Type B pancreatic cell (in vitro differentiated cells): ENCODE results near the gene NRIP3. TPM values are rescaled to one million over a fixed set of nuclear protein-coding genes. Genes with fewer than 3 reads are reported as not detected.

ENCODE experiments used
- DNase-seq: peaks from one replicate; pipeline ENCODE4 v3.0.0; 2021; ENCODE audit warnings: mixed read lengths; ENCODE audit not compliant: unreplicated experiment; ENCODE audit errors: extremely low spot score
- H3K27ac Mint-ChIP-seq: 2 replicates; pipeline ENCODE4 v1.8.0; 2021; ENCODE audit warnings: mild to moderate bottlenecking, mixed read lengths
- H3K27me3 Mint-ChIP-seq: 2 replicates; pipeline ENCODE4 v1.8.0; 2021; ENCODE audit warnings: mixed read lengths
- H3K36me3 Mint-ChIP-seq: 2 replicates; pipeline ENCODE4 v1.8.0; 2021; ENCODE audit warnings: mixed read lengths
- H3K4me1 Mint-ChIP-seq: one replicate; pipeline ENCODE4 v1.8.0; 2021; ENCODE audit warnings: mixed read lengths; ENCODE audit not compliant: unreplicated experiment
- H3K4me3 Mint-ChIP-seq: 2 replicates; pipeline ENCODE4 v1.8.0; 2021; ENCODE audit warnings: mild to moderate bottlenecking, mixed read lengths
- H3K9me3 Mint-ChIP-seq: 2 replicates; pipeline ENCODE4 v1.8.0; 2021; ENCODE audit warnings: mixed read lengths
- long read RNA-seq: library from polyadenylated mRNA; unstranded; transcript quantifications from one replicate; pipeline ENCODE4 v2.0.0, GENCODE V29; 2020
- total RNA-seq: library from RNA; stranded (reverse); gene quantifications from 2 replicates; pipeline ENCODE4 v1.2.1, GENCODE V29; 2021; ENCODE audit warnings: low replicate concordance
- TF ChIP-seq, protein P1 (sequence below): fragments of 200-600 bp; sonication (generic); conservative IDR thresholded peaks from 2 replicates; pipeline ENCODE4 v1.5.0; 2021; ENCODE audit warnings: antibody characterized with exemption, mild to moderate bottlenecking

The NRIP3 gene
- total RNA-seq: 0.92 and 1.1 TPM in 2 replicates
- long read RNA-seq, partial matches to known transcripts: 0 of 3 reads
- long read RNA-seq, other reads (novel, unspliced or antisense): 1 of 3 reads

DNA sequence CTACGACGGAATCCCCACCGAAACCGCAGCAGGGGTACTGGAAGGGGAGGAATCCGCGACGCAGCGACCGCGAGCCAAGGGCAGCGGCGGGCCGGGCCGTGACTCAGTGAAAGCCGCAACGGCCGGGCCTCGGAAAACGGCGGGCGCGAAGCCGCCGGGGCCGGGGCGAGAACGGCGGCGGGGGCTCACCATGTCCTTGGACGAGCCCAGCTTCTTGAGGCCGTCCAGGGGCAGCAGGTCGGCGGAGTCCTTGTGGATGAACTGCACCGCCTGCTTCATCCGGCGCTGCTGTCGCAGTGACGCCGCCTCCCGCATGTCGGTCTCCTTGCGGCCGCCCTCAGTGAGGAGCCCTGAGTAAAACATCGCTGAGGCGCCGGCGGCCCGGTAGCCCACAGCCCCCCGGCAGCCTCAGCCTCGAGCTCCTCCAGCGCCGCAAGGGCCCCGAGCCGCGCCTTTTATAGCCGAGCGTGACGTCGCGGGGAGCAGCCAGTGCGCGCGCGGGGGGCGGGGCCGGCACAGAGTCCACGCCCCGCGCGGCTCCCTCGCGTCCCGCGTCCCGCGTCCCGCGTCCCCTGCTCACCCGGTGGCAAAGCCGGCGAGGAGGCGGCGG, at the start of gene NRIP3:
Gene NRIP3 (minus strand): TSS at position 429 of the 610 bp plus-strand sequence. CDS start 66 bp downstream, at position 363.
- H3K27me3 Mint-ChIP-seq: peaks cover 86% of the 10 kb centered on the region
- H3K27ac Mint-ChIP-seq: peak within 1 kb of the TSS; percentile 30
- peak within 1 kb of the TSS; percentile 85 for H3K4me3 Mint-ChIP-seq

DNA sequence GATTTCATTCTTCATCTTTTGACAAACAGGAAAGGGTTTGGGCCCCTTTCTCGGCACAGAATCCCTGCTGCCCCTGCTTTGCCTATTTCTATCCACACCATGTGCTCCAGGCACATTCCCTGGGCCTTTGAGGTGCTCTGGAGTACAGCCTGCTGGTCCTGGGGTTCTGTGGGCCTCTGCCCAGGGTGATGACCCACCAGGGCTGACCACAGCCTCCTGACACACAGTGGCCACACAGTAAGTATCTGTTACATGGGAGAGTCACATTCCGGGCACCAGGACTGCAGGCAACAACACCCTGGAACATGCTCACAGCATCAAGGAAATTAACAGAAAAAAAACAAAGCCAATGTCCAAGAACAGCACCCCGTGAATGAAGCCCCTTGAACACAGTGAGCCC, 48.5 kb upstream of the NRIP3 start:
- Mint-ChIP-seq H3K27ac (no peak overlapping the region), H3K4me3 (no peak overlapping the region), H3K9me3 (no peaks in the 10 kb centered on the region), H3K36me3 (no peaks in the 10 kb centered on the region), H3K27me3 (peaks cover 2% of the 10 kb centered on the region), H3K4me1 (peaks cover 15% of the 10 kb centered on the region)
- TF ChIP-seq, protein P1, sequence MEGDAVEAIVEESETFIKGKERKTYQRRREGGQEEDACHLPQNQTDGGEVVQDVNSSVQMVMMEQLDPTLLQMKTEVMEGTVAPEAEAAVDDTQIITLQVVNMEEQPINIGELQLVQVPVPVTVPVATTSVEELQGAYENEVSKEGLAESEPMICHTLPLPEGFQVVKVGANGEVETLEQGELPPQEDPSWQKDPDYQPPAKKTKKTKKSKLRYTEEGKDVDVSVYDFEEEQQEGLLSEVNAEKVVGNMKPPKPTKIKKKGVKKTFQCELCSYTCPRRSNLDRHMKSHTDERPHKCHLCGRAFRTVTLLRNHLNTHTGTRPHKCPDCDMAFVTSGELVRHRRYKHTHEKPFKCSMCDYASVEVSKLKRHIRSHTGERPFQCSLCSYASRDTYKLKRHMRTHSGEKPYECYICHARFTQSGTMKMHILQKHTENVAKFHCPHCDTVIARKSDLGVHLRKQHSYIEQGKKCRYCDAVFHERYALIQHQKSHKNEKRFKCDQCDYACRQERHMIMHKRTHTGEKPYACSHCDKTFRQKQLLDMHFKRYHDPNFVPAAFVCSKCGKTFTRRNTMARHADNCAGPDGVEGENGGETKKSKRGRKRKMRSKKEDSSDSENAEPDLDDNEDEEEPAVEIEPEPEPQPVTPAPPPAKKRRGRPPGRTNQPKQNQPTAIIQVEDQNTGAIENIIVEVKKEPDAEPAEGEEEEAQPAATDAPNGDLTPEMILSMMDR: no peak
- DNase-seq: no peak

More for the DNA sequence above, at the start of gene NRIP3:
- H3K4me1 Mint-ChIP-seq: peaks cover 6% of the 10 kb centered on the region
- no peaks in the 10 kb centered on the region for H3K9me3 Mint-ChIP-seq
- DNase-seq: peak; percentile 77
- no peaks in the 10 kb centered on the region for H3K36me3 Mint-ChIP-seq
- TF ChIP-seq, protein P1: peak; percentile 21

DNA sequence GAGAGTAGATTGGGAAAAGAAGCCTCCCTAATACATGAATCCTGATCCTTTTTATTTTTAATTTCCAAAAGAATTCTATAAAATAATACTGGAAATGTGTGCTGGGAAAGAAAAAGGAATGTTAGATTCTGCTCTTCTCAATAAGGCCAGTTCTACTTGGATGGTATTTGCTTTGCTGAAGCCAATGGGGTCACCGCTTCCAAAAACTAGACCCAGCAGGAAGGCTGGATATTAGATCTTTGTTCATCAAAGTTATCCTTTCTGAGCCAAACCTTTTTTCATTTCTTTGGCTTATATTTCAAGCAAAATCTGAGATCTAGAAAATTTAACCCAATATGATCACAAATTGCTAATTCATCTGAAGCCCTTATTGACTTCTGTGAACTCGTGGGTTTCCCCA, 46.2 kb upstream of the NRIP3 start:
- Mint-ChIP-seq H3K27me3 (no peaks in the 10 kb centered on the region), H3K4me3 (no peak overlapping the region), H3K4me1 (peaks cover 21% of the 10 kb centered on the region), H3K27ac (no peak overlapping the region), H3K36me3 (no peaks in the 10 kb centered on the region), H3K9me3 (no peaks in the 10 kb centered on the region)
- DNase-seq: no peak
- TF ChIP-seq, protein P1: no peak

DNA sequence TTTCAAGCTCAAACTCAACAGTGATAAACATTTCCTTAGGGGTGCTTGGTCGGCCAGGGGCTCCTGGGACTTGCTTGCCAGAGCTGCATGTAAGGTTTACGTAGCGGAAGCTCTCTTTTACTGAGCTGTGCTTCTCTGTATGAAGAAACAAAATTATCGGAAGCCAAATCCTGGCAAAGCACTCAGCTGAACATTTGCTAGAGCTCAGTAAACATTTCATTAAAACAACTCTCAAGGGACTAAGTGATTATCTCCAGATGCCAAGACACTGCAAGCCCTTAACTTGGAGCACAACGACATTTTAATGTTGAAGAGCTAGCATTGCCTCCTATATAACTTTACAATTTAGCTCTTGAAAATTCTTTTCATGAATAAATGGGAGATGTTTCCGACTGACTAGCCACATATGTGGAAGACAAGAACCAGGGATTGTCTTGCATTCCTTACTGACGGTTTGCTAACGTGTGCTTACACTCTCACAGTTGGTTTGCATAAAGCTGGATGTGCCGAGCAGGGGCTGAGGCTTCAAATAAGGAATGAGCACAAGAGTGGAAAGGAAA, 44.2 kb upstream of the NRIP3 start:
- Mint-ChIP-seq H3K27me3 (peaks cover 4% of the 10 kb centered on the region), H3K36me3 (no peaks in the 10 kb centered on the region), H3K4me3 (peak overlapping the region; percentile 44), H3K4me1 (peaks cover 21% of the 10 kb centered on the region), H3K9me3 (no peaks in the 10 kb centered on the region), H3K27ac (no peak overlapping the region)
- TF ChIP-seq, protein P1: no peak
- DNase-seq: no peak

DNA sequence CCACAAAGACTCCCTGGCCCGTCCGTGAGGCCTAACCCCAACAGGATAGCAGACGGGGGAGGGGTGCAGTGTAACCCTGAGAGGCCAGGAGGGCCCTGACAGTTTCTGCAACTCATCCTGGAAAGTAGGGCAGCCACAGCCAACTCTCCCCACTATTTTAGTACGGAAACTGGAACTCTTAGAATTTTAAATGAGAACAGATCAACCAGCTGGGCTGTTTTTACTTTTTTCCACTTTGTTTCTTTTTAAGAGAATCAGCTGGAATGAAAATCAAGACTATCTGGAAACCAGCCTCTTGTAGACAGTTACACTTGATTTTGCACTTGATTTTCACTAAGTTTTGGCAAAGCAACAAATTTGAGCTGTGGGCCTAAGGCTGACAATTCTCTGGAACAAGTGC, 42.7 kb upstream of the NRIP3 start:
- no peaks in the 10 kb centered on the region for H3K36me3 Mint-ChIP-seq

More for the DNA sequence above, 42.7 kb upstream of the NRIP3 start:
- H3K9me3 Mint-ChIP-seq: no peaks in the 10 kb centered on the region
- TF ChIP-seq, protein P1: no peak
- peaks cover 4% of the 10 kb centered on the region for H3K27me3 Mint-ChIP-seq
- H3K4me3 Mint-ChIP-seq: no peak overlapping the region
- no peak for DNase-seq
- no peak overlapping the region for H3K27ac Mint-ChIP-seq
- peaks cover 21% of the 10 kb centered on the region for H3K4me1 Mint-ChIP-seq
